ENCODE results near the gene RAB40C.

The RAB40C gene

DNA sequence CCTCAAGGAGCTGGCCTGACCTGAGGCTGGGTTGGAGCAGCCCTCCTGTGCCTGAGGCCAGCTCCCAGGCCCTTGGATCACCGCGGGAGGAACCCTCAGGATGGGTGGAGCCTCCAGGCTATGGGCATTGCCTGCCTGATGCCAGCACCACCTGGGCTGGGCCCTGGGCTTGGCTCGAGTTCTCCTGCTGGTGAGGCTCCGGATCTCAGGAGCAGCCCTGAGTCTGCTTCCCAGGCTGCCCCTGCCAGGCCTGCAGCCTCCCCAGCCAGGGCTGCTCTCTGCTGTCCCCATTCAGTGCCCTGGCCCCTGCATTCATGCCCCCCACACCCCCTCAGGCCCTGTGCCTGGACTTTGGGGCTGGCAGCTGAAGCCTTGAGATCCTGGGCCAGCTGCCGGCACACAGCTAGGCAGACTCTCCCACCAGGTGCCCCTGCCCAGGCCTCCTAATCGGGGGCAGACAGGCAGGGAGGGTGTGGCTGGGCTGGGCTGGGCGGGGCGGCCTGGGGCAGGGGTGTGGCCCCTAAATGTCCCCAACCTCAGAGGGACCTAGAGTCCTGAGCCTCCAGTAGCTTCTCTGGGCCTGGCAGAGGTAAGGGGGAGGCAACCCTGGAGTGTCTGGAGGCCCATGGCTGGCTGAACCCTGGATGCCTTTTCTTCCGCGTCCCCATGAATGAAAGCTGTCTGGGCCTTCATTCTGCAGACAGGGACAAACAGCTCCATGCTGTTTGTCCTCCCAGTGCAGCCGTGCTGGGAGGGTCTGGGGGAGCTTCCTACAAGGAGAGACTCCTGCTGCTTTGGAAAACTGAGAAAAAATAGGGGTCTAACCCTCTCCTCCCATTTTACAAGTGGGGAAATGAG, 21.2 kb upstream of the RAB40C start:
- Histone ChIP-seq H3K27ac (0 out of 2 replicates have a peak overlapping the region, but pooled peaks have one; percentile 31), H3K9ac (ENCODE audit: insufficient read length) (peak overlapping the region; percentile 85), H3K4me3 (peak overlapping the region; percentile 93), H3K36me3 (ENCODE audit: insufficient read depth, low read length) (no peaks in the 10 kb centered on the region), H3K9me3 (ENCODE audit: low read depth, low read length) (no peaks in the 10 kb centered on the region)
- TF ChIP-seq POLR2AphosphoS5 (IDR thresholded peaks at IDR 0.05; ENCODE audit: borderline replicate concordance, low read depth, low read length): no peak
- TF ChIP-seq FOXP2 (optimal IDR thresholded peaks at IDR 0.05; ENCODE audit: control extremely low read depth, extremely low read length, insufficient read depth): no peak
- TF ChIP-seq EZH2 (IDR thresholded peaks at IDR 0.05): no peak
- no peak for DNase-seq (ENCODE audit: low read depth, low spot score)

DNA sequence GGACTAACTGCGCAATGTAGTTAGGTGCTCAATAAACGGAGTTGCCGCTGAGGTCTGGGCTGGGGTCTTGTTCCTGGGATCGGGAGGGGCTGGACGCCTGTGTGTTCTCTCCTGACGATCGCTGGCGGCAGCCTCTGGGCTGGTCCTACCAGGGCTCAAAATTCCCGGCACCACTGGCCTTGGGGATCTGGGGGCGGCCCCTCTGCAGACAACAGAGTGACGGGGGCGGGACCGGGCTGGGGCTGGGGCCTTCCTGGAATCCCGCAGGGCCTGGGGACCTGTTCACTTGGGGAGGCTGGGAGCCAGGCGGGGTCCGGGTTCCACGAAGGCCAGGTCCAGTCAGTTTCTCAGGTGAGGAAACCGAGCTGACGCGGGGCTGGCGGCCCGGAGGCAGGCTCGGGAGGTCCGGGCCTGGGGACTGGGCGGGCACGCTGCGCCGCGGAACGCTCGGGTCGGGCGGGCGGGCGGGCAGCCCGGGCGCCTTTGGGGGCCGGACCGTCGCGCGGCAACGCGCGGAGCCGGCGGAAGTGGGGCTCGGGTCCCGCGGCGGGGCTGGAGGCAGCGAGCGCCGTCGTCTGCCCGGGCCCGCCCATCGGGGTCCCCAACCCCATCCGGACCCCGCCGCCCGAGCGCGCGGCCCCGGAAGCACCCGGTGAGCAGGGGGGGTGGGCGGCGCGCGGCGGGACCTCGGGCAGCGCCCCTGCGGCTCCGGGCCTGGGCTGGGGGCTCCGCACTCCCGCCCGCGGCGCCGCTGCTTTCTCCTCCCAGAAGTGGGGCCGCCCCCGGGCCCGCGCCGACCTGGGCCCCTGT, 20.2 kb upstream of the RAB40C start, which contains the start of gene PIGQ:
TSS of gene PIGQ (plus strand) at position 524 of the 810 bp plus-strand sequence. CDS start 4,107 bp downstream, outside the sequence.
- H3K4me3 ChIP-seq: peak within 1 kb of the TSS; percentile 93
- TF ChIP-seq POLR2AphosphoS5 (IDR thresholded peaks at IDR 0.05; ENCODE audit: borderline replicate concordance, low read depth, low read length) (peak; percentile 63; the same call in 1 of the 2 replicates), FOXP2 (optimal IDR thresholded peaks at IDR 0.05; ENCODE audit: control extremely low read depth, extremely low read length, insufficient read depth) (no peak), EZH2 (IDR thresholded peaks at IDR 0.05) (no peak)
- no peak for DNase-seq (ENCODE audit: low read depth, low spot score)
- peak within 1 kb of the TSS; percentile 79 for H3K27ac ChIP-seq
- no peaks in the 10 kb centered on the region; the same call in 1 of the 2 replicates for H3K36me3 ChIP-seq (ENCODE audit: insufficient read depth, low read length)
- H3K9me3 ChIP-seq (ENCODE audit: low read depth, low read length): no peaks in the 10 kb centered on the region
- peak within 1 kb of the TSS; percentile 89 for H3K9ac ChIP-seq (ENCODE audit: insufficient read length)

DNA sequence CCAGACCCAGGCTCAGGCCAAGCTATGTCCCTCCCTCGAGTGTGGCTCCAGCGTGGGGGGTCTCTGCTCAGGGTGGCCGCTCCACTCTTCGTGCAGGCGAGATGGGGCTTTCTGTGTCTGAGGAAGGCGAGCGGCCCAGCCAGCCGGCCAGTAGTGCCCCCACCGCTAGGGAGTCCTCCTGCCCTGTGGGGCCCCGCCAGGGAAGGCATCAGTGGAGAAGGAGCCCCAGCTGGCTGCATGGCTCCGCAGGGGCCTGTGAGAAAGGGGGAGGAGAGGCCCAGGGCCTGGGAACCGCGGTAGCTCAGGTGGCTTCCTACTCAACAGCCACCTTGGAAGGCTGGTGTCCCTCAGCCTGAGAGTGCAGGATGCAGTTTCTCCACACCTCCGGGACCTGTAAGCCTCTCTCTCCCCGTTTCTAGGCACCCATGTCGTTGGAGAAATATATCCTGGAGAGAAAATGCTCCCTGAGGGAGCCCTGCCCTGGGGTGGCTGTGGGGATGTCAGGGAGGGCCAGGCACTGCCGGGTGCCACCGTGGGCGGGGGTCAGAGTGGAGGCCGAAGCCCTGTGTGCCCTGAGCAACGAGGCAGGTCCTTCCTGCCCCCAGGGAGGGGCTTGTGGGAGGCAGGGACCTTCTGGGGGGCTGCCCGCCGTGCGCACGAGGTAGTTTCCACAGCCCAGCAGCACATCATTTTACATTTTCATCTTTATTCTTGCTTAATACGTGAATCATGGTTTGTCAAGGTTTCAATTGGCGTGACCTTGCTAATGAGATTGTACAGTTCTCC, 16.8 kb upstream of the RAB40C start:
- no peak overlapping the region for H3K4me3 ChIP-seq
- H3K9ac ChIP-seq (ENCODE audit: insufficient read length): no peak overlapping the region
- TF ChIP-seq FOXP2 (optimal IDR thresholded peaks at IDR 0.05; ENCODE audit: control extremely low read depth, extremely low read length, insufficient read depth) (no peak), EZH2 (IDR thresholded peaks at IDR 0.05) (no peak), POLR2AphosphoS5 (IDR thresholded peaks at IDR 0.05; ENCODE audit: borderline replicate concordance, low read depth, low read length) (no peak)
- no peaks in the 10 kb centered on the region; the same call in 1 of the 2 replicates for H3K36me3 ChIP-seq (ENCODE audit: insufficient read depth, low read length)
- no peaks in the 10 kb centered on the region for H3K9me3 ChIP-seq (ENCODE audit: low read depth, low read length)
- no peak overlapping the region for H3K27ac ChIP-seq
- DNase-seq (ENCODE audit: low read depth, low spot score): no peak

DNA sequence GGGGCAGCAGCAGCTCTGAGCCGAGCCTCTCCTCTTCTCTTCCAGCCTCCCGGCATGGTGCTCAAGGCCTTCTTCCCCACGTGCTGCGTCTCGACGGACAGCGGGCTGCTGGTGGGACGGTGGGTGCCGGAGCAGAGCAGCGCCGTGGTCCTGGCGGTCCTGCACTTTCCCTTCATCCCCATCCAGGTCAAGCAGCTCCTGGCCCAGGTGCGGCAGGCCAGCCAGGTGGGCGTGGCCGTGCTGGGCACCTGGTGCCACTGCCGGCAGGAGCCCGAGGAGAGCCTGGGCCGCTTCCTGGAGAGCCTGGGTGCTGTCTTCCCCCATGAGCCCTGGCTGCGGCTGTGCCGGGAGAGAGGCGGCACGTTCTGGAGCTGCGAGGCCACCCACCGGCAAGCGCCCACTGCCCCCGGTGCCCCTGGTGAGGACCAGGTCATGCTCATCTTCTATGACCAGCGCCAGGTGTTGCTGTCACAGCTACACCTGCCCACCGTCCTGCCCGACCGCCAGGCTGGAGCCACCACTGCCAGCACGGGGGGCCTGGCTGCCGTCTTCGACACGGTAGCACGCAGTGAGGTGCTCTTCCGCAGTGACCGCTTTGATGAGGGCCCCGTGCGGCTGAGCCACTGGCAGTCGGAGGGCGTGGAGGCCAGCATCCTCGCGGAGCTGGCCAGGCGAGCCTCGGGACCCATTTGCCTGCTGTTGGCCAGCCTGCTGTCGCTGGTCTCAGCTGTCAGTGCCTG, 15.7 kb upstream of the RAB40C start:
- TF ChIP-seq EZH2 (IDR thresholded peaks at IDR 0.05) (no peak), POLR2AphosphoS5 (IDR thresholded peaks at IDR 0.05; ENCODE audit: borderline replicate concordance, low read depth, low read length) (no peak), FOXP2 (optimal IDR thresholded peaks at IDR 0.05; ENCODE audit: control extremely low read depth, extremely low read length, insufficient read depth) (no peak)
- no peak overlapping the region for H3K9ac ChIP-seq (ENCODE audit: insufficient read length)
- DNase-seq (ENCODE audit: low read depth, low spot score): no peak
- H3K9me3 ChIP-seq (ENCODE audit: low read depth, low read length): no peaks in the 10 kb centered on the region
- no peak overlapping the region for H3K27ac ChIP-seq
- H3K4me3 ChIP-seq: no peak overlapping the region
- H3K36me3 ChIP-seq (ENCODE audit: insufficient read depth, low read length): no peaks in the 10 kb centered on the region; the same call in 1 of the 2 replicates

DNA sequence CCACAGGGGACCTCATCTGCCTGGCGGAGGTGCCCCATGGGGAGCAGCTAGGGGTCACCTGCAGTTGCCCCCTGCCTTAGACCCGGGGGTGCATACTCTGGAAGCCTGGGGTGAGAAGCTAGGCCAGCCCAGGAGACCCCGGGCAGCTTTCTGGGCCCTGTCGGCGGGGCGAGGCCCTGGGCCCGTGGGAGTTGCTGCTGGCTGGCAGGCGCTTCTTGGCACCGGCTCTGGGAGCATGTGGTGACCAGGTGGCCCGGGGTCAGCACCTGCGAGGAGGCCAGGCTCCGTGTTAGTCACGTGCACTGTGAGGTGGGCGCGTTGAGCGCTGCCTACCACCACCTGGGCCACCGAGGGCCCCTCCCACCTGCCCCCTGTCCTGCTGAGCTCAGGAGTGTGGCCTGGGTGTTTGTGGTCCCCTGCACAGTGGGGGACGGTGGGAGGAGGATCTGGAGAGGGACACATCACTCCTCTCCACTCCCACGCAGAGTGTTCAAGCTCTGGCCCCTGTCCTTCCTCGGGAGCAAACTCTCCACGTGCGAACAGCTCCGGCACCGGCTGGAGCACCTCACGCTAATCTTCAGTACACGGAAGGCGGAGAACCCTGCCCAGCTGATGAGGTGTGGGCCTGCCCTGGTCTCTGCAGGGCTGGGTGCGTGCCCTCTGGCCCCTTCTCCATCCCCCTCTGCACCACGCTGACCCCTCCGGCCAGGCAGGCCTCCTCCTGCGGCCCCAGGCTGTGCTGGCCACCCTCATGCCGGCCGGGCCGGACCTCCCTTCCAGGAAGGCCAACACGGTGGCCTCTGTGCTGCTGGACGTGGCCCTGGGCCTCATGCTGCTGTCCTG, 14.3 kb upstream of the RAB40C start:
- H3K9ac ChIP-seq (ENCODE audit: insufficient read length): no peak overlapping the region

DNA sequence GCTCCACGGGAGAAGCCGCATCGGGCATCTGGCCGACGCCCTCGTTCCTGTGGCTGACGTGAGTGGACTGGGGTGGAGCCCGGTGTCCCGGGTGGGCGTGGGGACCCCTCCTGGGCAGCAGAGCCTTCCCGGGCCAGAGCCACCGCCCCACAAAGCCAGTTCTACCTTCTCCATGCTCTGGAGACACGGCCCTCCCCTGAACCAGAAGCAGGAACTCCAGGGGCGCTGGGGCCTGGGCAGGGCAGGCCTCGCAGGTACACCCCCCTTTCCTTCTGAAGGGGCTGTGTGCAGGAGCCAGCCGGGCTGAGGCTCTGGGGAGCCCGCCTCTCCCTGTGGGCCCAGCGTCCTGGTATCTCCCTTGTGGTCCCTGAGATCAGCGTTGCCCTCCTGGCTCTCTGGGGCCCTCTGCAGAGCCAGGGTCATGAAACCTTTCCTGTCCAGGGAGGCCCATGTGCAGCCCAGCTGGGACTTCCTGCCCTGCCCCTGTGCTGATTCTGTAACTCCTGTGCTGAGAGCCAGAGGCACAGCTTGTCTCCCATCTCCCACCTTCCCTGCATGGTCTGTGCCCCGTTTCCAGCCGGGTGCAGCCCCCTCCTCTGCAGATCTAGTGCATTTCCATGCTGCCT, 13.6 kb upstream of the RAB40C start:
- no peak for DNase-seq (ENCODE audit: low read depth, low spot score)
- H3K27ac ChIP-seq: no peak overlapping the region
- H3K9me3 ChIP-seq (ENCODE audit: low read depth, low read length): no peaks in the 10 kb centered on the region
- TF ChIP-seq FOXP2 (optimal IDR thresholded peaks at IDR 0.05; ENCODE audit: control extremely low read depth, extremely low read length, insufficient read depth) (no peak), POLR2AphosphoS5 (IDR thresholded peaks at IDR 0.05; ENCODE audit: borderline replicate concordance, low read depth, low read length) (no peak; the same call in 1 of the 2 replicates), EZH2 (IDR thresholded peaks at IDR 0.05) (no peak)
- no peak overlapping the region for H3K4me3 ChIP-seq
- no peak overlapping the region for H3K9ac ChIP-seq (ENCODE audit: insufficient read length)
- no peaks in the 10 kb centered on the region; the same call in 1 of the 2 replicates for H3K36me3 ChIP-seq (ENCODE audit: insufficient read depth, low read length)

More for the DNA sequence above, 14.3 kb upstream of the RAB40C start:
- TF ChIP-seq FOXP2 (optimal IDR thresholded peaks at IDR 0.05; ENCODE audit: control extremely low read depth, extremely low read length, insufficient read depth) (no peak), EZH2 (IDR thresholded peaks at IDR 0.05) (no peak), POLR2AphosphoS5 (IDR thresholded peaks at IDR 0.05; ENCODE audit: borderline replicate concordance, low read depth, low read length) (no peak)
- H3K9me3 ChIP-seq (ENCODE audit: low read depth, low read length): no peaks in the 10 kb centered on the region
- no peak overlapping the region for H3K27ac ChIP-seq
- no peak for DNase-seq (ENCODE audit: low read depth, low spot score)
- H3K4me3 ChIP-seq: no peak overlapping the region
- no peaks in the 10 kb centered on the region; the same call in 1 of the 2 replicates for H3K36me3 ChIP-seq (ENCODE audit: insufficient read depth, low read length)
